Measurements from ENCODE around the gene CHD6. TPM values are rescaled to one million over a fixed set of nuclear protein-coding genes. Genes with fewer than 3 reads are reported as not detected.

CHD6 gene
- total and polyA plus RNA-seq, 4 donors: 3.3 to 23.4 (median 18.2) TPM

GRCh38 chr20:41428285-41428684, 189.9 kb downstream of the CHD6 start:
- Histone ChIP-seq H3K4me3 (ENCODE audit: low read depth in 1 of 3, low read length in 3 of 3) (no peak overlapping the region), H3K27ac (ENCODE audit: low read depth in 1 of 2, low read length in 2 of 2) (no peak overlapping the region), H3K27me3 (ENCODE audit: control insufficient read depth in 4 of 4, insufficient read depth in 4 of 4, low read length in 3 of 4) (no peaks in the 10 kb centered on the region), H3K4me1 (ENCODE audit: control insufficient read depth in 4 of 4, insufficient read depth in 4 of 4, low read length in 3 of 4) (no peaks in the 10 kb centered on the region), H3K9me3 (ENCODE audit: control insufficient read depth in 4 of 4, low read length in 3 of 4) (no peaks in the 10 kb centered on the region), H3K36me3 (ENCODE audit: control insufficient read depth in 4 of 4, insufficient read depth in 3 of 4, low read depth in 1 of 4, low read length in 3 of 4) (peaks cover 3 to 35% (median 22%) of the 10 kb centered on the region in 4 donors), H3K9ac (ENCODE audit: low read depth in 1 of 2, low read length in 2 of 2) (no peak overlapping the region)
- WGBS: 85% methylated on average over 3 of the region's 3 CpGs
- TF ChIP-seq, protein P1, sequence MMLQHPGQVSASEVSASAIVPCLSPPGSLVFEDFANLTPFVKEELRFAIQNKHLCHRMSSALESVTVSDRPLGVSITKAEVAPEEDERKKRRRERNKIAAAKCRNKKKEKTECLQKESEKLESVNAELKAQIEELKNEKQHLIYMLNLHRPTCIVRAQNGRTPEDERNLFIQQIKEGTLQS (IDR thresholded peaks at IDR 0.05): no peak
- no peak for TF ChIP-seq JUND (IDR thresholded peaks at IDR 0.05)
- TF ChIP-seq MAX (IDR thresholded peaks at IDR 0.05): no peak
- no peak for TF ChIP-seq GABPA (IDR thresholded peaks at IDR 0.05 in 1 of 2, conservative IDR thresholded peaks at IDR 0.05 in 1 of 2)
- no peak for TF ChIP-seq FOXA2 (IDR thresholded peaks at IDR 0.05)
- TF ChIP-seq CTCF (IDR thresholded peaks at IDR 0.05; ENCODE audit: low read depth, low read length, missing input control): no peak
- TF ChIP-seq NR2F2 (IDR thresholded peaks at IDR 0.05): no peak
- TF ChIP-seq EGR1 (IDR thresholded peaks at IDR 0.05; ENCODE audit: low read depth in 2 of 2): no peak
- TF ChIP-seq YY1 (IDR thresholded peaks at IDR 0.05): no peak
- no peak for TF ChIP-seq SP1 (IDR thresholded peaks at IDR 0.05)
- TF ChIP-seq FOXA1 (IDR thresholded peaks at IDR 0.05): no peak
- TF ChIP-seq, protein P2, sequence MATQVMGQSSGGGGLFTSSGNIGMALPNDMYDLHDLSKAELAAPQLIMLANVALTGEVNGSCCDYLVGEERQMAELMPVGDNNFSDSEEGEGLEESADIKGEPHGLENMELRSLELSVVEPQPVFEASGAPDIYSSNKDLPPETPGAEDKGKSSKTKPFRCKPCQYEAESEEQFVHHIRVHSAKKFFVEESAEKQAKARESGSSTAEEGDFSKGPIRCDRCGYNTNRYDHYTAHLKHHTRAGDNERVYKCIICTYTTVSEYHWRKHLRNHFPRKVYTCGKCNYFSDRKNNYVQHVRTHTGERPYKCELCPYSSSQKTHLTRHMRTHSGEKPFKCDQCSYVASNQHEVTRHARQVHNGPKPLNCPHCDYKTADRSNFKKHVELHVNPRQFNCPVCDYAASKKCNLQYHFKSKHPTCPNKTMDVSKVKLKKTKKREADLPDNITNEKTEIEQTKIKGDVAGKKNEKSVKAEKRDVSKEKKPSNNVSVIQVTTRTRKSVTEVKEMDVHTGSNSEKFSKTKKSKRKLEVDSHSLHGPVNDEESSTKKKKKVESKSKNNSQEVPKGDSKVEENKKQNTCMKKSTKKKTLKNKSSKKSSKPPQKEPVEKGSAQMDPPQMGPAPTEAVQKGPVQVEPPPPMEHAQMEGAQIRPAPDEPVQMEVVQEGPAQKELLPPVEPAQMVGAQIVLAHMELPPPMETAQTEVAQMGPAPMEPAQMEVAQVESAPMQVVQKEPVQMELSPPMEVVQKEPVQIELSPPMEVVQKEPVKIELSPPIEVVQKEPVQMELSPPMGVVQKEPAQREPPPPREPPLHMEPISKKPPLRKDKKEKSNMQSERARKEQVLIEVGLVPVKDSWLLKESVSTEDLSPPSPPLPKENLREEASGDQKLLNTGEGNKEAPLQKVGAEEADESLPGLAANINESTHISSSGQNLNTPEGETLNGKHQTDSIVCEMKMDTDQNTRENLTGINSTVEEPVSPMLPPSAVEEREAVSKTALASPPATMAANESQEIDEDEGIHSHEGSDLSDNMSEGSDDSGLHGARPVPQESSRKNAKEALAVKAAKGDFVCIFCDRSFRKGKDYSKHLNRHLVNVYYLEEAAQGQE (IDR thresholded peaks at IDR 0.05): no peak
- no peak for TF ChIP-seq ZBTB33 (IDR thresholded peaks at IDR 0.05)
- no peak for TF ChIP-seq HNF4A (conservative IDR thresholded peaks at IDR 0.05)
- TF ChIP-seq HNF4G (IDR thresholded peaks at IDR 0.05): no peak
- no peak for TF ChIP-seq RAD21 (IDR thresholded peaks at IDR 0.05)
- TF ChIP-seq TAF1 (conservative IDR thresholded peaks at IDR 0.05): no peak
- DNase-seq (ENCODE audit: low spot score): no peak

- Histone ChIP-seq H3K4me3 (ENCODE audit: low read depth in 1 of 3, low read length in 3 of 3) (no peak overlapping the region), H3K27ac (ENCODE audit: low read depth in 1 of 2, low read length in 2 of 2) (no peak overlapping the region), H3K27me3 (ENCODE audit: control insufficient read depth in 4 of 4, insufficient read depth in 4 of 4, low read length in 3 of 4) (no peaks in the 10 kb centered on the region), H3K9ac (ENCODE audit: low read depth in 1 of 2, low read length in 2 of 2) (no peak overlapping the region), H3K9me3 (ENCODE audit: control insufficient read depth in 4 of 4, low read length in 3 of 4) (no peaks in the 10 kb centered on the region), H3K4me1 (ENCODE audit: control insufficient read depth in 4 of 4, insufficient read depth in 4 of 4, low read length in 3 of 4) (no peaks in the 10 kb centered on the region), H3K36me3 (ENCODE audit: control insufficient read depth in 4 of 4, insufficient read depth in 3 of 4, low read depth in 1 of 4, low read length in 3 of 4) (peaks cover 3 to 40% (median 23%) of the 10 kb centered on the region in 4 donors)
- DNase-seq (ENCODE audit: low spot score): no peak
- no peak for TF ChIP-seq GABPA (IDR thresholded peaks at IDR 0.05 in 1 of 2, conservative IDR thresholded peaks at IDR 0.05 in 1 of 2)
- TF ChIP-seq FOXA2 (IDR thresholded peaks at IDR 0.05): no peak
- TF ChIP-seq, protein P1 (IDR thresholded peaks at IDR 0.05): no peak
- TF ChIP-seq SP1 (IDR thresholded peaks at IDR 0.05): no peak
- no peak for TF ChIP-seq FOXA1 (IDR thresholded peaks at IDR 0.05)
- TF ChIP-seq HNF4A (conservative IDR thresholded peaks at IDR 0.05): no peak
- no peak for TF ChIP-seq TAF1 (conservative IDR thresholded peaks at IDR 0.05)
- TF ChIP-seq NR2F2 (IDR thresholded peaks at IDR 0.05): no peak
- no peak for TF ChIP-seq JUND (IDR thresholded peaks at IDR 0.05)
- no peak for TF ChIP-seq RAD21 (IDR thresholded peaks at IDR 0.05)
- no peak for TF ChIP-seq CTCF (IDR thresholded peaks at IDR 0.05; ENCODE audit: low read depth, low read length, missing input control)
- 97% methylated on average over 1 of the region's 1 CpG for WGBS
Observed at GRCh38 chr20:41427833-41428232, 190.3 kb downstream of the CHD6 start.

Data from liver (tissue), 9 donors.